SU-DHL-6 (cell line): Measurements from ENCODE around the gene STRIT1.

Source experiments
- EZH2phosphoT487 ChIP-seq: fragments of 200-600 bp; sonication (generic), shearing (Covaris generic); conservative IDR thresholded peaks from 2 replicates; pipeline ENCODE4 v1.6.1; 2018; ENCODE audit warnings: mild to moderate bottlenecking, antibody characterized with exemption, low read length, moderate library complexity, mixed read lengths
- TF ChIP-seq, protein P1 (sequence below): fragments of 200-600 bp; sonication (generic); IDR thresholded peaks from one replicate; pipeline ENCODE4 v1.5.1; 2017; ENCODE audit warnings: antibody characterized with exemption, mild to moderate bottlenecking, low read length, moderate library complexity; ENCODE audit not compliant: insufficient read depth, poor library complexity, severe bottlenecking

DNA sequence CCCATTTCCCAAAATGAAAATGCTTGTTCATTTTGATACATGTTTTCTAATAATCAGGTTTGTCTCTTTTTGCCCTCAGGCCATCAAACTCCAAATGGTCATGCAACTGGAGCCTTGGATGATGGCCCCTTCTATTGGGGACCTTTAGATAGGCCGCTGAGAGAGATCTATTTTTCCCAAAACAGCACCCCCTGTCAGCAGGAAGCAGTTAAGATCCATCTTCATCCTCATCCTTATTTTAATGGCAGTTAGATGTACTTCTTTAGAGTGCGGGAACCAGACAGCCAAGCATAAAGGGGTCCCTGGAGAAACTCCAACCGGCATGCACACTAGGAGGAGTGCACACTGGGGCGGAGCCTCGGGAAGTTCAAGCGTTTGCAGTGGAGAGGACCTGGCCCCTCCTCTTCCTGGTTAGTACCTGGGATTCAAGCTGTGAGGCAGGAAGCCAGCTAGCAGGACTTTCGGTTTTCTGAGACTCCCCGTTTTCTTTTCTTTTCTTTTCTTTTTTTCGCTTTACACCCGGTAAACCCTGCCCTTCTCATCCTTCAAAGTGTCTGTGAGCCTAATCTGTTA, 31.9 kb upstream of the STRIT1 start:
- TF ChIP-seq, protein P1, sequence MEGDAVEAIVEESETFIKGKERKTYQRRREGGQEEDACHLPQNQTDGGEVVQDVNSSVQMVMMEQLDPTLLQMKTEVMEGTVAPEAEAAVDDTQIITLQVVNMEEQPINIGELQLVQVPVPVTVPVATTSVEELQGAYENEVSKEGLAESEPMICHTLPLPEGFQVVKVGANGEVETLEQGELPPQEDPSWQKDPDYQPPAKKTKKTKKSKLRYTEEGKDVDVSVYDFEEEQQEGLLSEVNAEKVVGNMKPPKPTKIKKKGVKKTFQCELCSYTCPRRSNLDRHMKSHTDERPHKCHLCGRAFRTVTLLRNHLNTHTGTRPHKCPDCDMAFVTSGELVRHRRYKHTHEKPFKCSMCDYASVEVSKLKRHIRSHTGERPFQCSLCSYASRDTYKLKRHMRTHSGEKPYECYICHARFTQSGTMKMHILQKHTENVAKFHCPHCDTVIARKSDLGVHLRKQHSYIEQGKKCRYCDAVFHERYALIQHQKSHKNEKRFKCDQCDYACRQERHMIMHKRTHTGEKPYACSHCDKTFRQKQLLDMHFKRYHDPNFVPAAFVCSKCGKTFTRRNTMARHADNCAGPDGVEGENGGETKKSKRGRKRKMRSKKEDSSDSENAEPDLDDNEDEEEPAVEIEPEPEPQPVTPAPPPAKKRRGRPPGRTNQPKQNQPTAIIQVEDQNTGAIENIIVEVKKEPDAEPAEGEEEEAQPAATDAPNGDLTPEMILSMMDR = no peak
- TF ChIP-seq EZH2phosphoT487 = no peak
